Measurements from ENCODE around the gene PARVB. TPM values are rescaled to one million over a fixed set of nuclear protein-coding genes. Genes with fewer than 3 reads are reported as not detected.

The PARVB gene
- total and polyA plus RNA-seq, 4 experiments from 2014 or later, result 3.4 to 17.0 (median 9.8) TPM

DNA sequence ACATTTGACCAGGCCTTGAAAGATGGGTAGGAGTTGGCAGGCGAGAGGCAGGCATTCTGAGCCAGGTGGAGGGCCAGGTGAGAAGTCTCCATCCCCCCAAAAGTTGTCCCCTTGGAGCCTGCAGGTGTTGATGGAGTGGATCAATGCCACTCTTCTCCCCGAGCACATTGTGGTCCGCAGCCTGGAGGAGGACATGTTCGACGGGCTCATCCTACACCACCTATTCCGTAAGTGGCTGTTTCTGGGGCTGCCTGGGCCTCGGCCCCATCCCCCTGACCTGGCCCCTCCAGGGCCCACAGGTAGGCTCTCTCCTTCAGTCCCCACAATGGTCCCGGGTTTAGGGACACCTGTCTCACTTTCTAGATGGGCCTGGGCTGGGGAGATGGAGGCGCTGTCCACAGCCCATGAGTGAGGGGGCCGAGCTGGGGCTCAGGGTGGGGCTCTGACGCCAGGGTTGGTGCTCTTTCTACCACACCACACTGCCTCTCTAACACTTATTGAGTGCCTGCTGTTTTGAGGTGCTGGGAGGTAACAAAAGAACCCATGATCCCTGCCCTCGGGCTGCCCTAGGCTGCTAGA, 163.6 kb downstream of the PARVB start:
- Histone ChIP-seq H3K9me3 (ENCODE audit: control insufficient read depth in 1 of 2, low read length in 2 of 2) (no peaks in the 10 kb centered on the region), H3K36me3 (ENCODE audit: insufficient read depth, low read length) (peaks cover 12% of the 10 kb centered on the region), H3K4me3 (ENCODE audit: low read length in 2 of 2) (no peak overlapping the region), H3K27ac (ENCODE audit: low read depth, low read length) (no peak overlapping the region), H3K27me3 (ENCODE audit: insufficient read depth, low read length) (no peaks in the 10 kb centered on the region), H3K4me1 (ENCODE audit: insufficient read depth, low read length) (peaks cover 30% of the 10 kb centered on the region)
- H3K4me3 Mint-ChIP-seq, result no peak overlapping the region
- no peaks in the 10 kb centered on the region for H3K27me3 Mint-ChIP-seq
- no peak overlapping the region for H3K27ac Mint-ChIP-seq
- H3K9me3 Mint-ChIP-seq, result no peaks in the 10 kb centered on the region
- no peak for DNase-seq
- CTCF ChIA-PET (ENCODE audit: partially characterized antibody), result no interaction called here
- intact Hi-C loops (cut with micrococcal nuclease), result no loop called here
- peaks cover 12 to 24% of the 10 kb centered on the region in 2 donors for H3K36me3 Mint-ChIP-seq
- POLR2A ChIA-PET (ENCODE audit: partially characterized antibody), result no interaction called here
- H3K4me1 Mint-ChIP-seq, result peaks cover 11 to 32% (median 22%) of the 10 kb centered on the region in 4 donors

DNA sequence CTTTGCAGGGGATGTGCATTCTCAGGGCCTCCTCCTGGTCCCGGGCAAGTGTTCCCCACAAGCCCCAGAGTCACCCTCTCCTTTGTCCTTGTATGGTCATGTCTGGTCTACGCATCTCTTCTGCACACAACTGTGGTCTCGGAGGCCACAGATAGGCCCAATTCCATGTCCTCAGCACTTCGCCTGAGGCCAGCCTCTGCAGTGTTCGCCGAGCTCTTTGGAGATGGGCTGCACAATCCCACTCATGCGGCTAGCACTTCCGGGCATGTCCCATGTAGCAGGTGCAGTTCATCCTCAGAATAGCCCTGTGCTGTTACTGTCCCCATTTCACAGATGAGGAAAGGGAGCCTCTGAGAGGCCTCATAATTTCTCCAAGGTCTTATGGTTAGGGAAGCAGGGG, 164.2 kb downstream of the PARVB start:
- peaks cover 18 to 25% of the 10 kb centered on the region in 2 donors for H3K36me3 Mint-ChIP-seq
- H3K9me3 ChIP-seq (ENCODE audit: control insufficient read depth in 1 of 2, low read length in 2 of 2), result no peaks in the 10 kb centered on the region
- H3K27me3 ChIP-seq (ENCODE audit: insufficient read depth, low read length), result no peaks in the 10 kb centered on the region
- H3K36me3 ChIP-seq (ENCODE audit: insufficient read depth, low read length), result peaks cover 10% of the 10 kb centered on the region
- peaks cover 30% of the 10 kb centered on the region for H3K4me1 ChIP-seq (ENCODE audit: insufficient read depth, low read length)
- no peak overlapping the region for H3K4me3 ChIP-seq (ENCODE audit: low read length in 2 of 2)
- H3K4me1 Mint-ChIP-seq, result peaks cover 15 to 32% (median 23%) of the 10 kb centered on the region in 4 donors
- no peak overlapping the region for H3K4me3 Mint-ChIP-seq
- intact Hi-C loops (cut with micrococcal nuclease), result no loop called here
- peaks cover 0 to 1% (median 0%) of the 10 kb centered on the region in 8 donors for H3K9me3 Mint-ChIP-seq
- no peak overlapping the region for H3K27ac ChIP-seq (ENCODE audit: low read depth, low read length)
- H3K27me3 Mint-ChIP-seq, result no peaks in the 10 kb centered on the region
- ChIA-PET POLR2A (ENCODE audit: partially characterized antibody) (no interaction called here), CTCF (ENCODE audit: partially characterized antibody) (no interaction called here)
- peak overlapping the region in 1 of 7 donors; percentile 42 for H3K27ac Mint-ChIP-seq
- no peak for DNase-seq

DNA sequence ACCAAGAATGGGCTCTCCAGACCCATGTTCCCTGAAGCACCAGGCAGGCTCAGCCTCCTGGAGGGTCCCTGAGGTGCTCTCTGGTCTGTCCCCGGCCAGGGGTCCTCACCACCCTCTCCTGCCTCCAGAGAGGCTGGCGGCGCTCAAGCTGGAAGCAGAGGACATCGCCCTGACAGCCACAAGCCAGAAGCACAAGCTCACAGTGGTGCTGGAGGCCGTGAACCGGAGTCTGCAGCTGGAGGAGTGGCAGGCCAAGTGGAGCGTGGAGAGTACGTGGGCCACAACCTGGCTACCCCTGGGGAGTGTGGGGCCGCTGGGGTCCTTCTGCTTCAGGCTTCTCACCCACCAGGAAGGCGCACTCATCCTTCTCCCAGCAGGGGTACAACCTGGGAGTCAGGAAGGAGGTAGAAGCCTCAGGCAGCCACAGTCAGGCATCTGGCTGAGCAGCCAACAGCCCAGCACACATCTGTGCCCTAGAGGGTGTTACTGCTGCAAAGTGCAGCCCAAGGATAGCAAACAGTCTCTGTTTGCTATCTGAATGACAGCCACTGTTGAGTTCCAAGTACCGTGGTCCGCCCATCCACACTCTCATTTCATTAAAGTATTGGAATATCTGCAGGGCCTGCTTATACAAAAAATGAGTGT, 165.0 kb downstream of the PARVB start:
- no peaks in the 10 kb centered on the region for H3K9me3 ChIP-seq (ENCODE audit: control insufficient read depth in 1 of 2, low read length in 2 of 2)
- Mint-ChIP-seq H3K36me3 (peaks cover 23 to 25% of the 10 kb centered on the region in 2 donors), H3K27ac (no peak overlapping the region), H3K4me3 (no peak overlapping the region), H3K27me3 (no peaks in the 10 kb centered on the region), H3K4me1 (peaks cover 18 to 38% (median 26%) of the 10 kb centered on the region in 4 donors), H3K9me3 (peaks cover 0 to 1% (median 0%) of the 10 kb centered on the region in 8 donors)
- intact Hi-C loops (cut with micrococcal nuclease), result no loop called here
- H3K4me3 ChIP-seq (ENCODE audit: low read length in 2 of 2), result no peak overlapping the region
- H3K4me1 ChIP-seq (ENCODE audit: insufficient read depth, low read length), result peaks cover 35% of the 10 kb centered on the region
- no peak overlapping the region for H3K27ac ChIP-seq (ENCODE audit: low read depth, low read length)
- no peaks in the 10 kb centered on the region for H3K27me3 ChIP-seq (ENCODE audit: insufficient read depth, low read length)
- ChIA-PET POLR2A (ENCODE audit: partially characterized antibody) (no interaction called here), CTCF (ENCODE audit: partially characterized antibody) (no interaction called here)
- H3K36me3 ChIP-seq (ENCODE audit: insufficient read depth, low read length), result peaks cover 3% of the 10 kb centered on the region
- no peak for DNase-seq

DNA sequence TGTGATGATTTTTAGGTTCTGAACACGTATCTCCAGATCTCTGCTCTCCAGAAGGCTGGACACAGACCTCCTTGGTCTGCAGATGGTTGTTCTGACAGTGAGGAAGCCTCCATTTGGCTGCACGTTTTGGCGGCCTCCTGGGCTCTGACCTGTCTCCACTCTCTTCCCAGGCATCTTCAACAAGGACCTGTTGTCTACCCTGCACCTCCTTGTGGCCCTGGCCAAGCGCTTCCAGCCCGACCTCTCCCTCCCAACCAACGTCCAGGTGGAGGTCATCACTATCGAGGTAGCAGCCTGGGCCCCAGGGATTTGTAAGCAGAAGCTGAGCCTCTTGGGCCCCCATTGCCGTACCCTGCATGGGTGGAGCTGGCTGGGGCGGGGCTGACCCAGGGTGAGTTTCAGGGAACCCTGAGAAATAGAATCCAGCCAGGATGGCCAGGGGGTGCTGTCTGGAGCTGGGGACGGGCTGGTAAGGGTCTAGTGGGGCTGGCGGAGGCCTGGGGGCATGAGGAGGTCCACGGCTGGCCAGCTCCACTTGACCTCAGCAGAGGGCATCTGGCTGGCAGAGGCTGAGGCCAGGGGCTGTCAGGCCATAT, 166.4 kb downstream of the PARVB start:
- peaks cover 24 to 37% (median 30%) of the 10 kb centered on the region in 4 donors for H3K4me1 Mint-ChIP-seq
- H3K9me3 Mint-ChIP-seq, result peaks cover 0 to 3% (median 0%) of the 10 kb centered on the region in 8 donors
- H3K36me3 Mint-ChIP-seq, result peaks cover 19 to 26% of the 10 kb centered on the region in 2 donors
- ChIA-PET CTCF (ENCODE audit: partially characterized antibody) (interaction anchor here (1.4 kb wide), 1 partner anchor 377 kb away, joined by 4 read pairs; no protein-coding TSS in a partner anchor), POLR2A (ENCODE audit: partially characterized antibody) (interaction anchor here (4.9 kb wide), 1 partner anchor 9 kb away, joined by 31 read pairs; the partner anchor contains the start of gene PARVG)
- no peak overlapping the region for H3K4me3 Mint-ChIP-seq
- Histone ChIP-seq H3K4me3 (ENCODE audit: low read length in 2 of 2) (no peak overlapping the region), H3K36me3 (ENCODE audit: insufficient read depth, low read length) (no peaks in the 10 kb centered on the region), H3K27me3 (ENCODE audit: insufficient read depth, low read length) (no peaks in the 10 kb centered on the region), H3K27ac (ENCODE audit: low read depth, low read length) (no peak overlapping the region), H3K4me1 (ENCODE audit: insufficient read depth, low read length) (peaks cover 37% of the 10 kb centered on the region), H3K9me3 (ENCODE audit: control insufficient read depth in 1 of 2, low read length in 2 of 2) (no peaks in the 10 kb centered on the region)
- H3K27ac Mint-ChIP-seq, result no peak overlapping the region
- no peaks in the 10 kb centered on the region for H3K27me3 Mint-ChIP-seq
- intact Hi-C loops (cut with micrococcal nuclease), result no loop called here
- no peak for DNase-seq

DNA sequence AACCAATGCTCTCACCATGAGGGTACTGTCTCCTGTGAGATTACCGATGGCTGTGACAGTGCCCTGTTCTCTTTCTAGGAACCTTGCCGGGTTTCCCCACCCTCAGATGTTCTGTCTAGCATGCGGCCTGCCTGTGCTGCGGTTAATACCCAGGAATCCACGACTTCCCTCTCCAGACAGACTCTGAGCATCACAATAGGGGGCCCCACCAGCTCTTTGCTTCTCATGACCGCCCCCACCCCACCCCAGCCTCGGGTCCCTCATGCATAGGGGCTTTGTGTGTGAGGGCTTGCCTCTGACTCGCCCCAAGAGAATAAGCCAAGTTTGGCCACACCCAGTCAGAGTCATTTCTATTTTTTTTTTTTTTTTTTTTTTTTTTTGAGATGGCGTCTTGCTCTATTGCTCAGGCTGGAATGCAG, 166.9 kb downstream of the PARVB start:
- H3K9me3 ChIP-seq (ENCODE audit: control insufficient read depth in 1 of 2, low read length in 2 of 2), result no peaks in the 10 kb centered on the region
- H3K4me1 ChIP-seq (ENCODE audit: insufficient read depth, low read length), result peaks cover 37% of the 10 kb centered on the region
- Mint-ChIP-seq H3K9me3 (peaks cover 0 to 3% (median 0%) of the 10 kb centered on the region in 8 donors), H3K36me3 (peaks cover 15 to 24% of the 10 kb centered on the region in 2 donors), H3K27me3 (no peaks in the 10 kb centered on the region), H3K27ac (peak overlapping the region in 1 of 7 donors; percentile 42), H3K4me3 (peak overlapping the region in 3 of 8 donors; percentile 10 to 35 (median 22)), H3K4me1 (peaks cover 24 to 37% (median 30%) of the 10 kb centered on the region in 4 donors)
- H3K4me3 ChIP-seq (ENCODE audit: low read length in 2 of 2), result no peak overlapping the region
- POLR2A ChIA-PET (ENCODE audit: partially characterized antibody), result interaction anchor here (4.9 kb wide), 1 partner anchor 9 kb away, joined by 31 read pairs; the partner anchor contains the start of gene PARVG
- intact Hi-C loops (cut with micrococcal nuclease), result no loop called here
- CTCF ChIA-PET (ENCODE audit: partially characterized antibody), result interaction anchor here (1.4 kb wide), 1 partner anchor 376 kb away, joined by 4 read pairs; no protein-coding TSS in a partner anchor
- peak in 1 of 5 donors; percentile 59 for DNase-seq
- H3K27me3 ChIP-seq (ENCODE audit: insufficient read depth, low read length), result no peaks in the 10 kb centered on the region
- H3K27ac ChIP-seq (ENCODE audit: low read depth, low read length), result no peak overlapping the region
- no peaks in the 10 kb centered on the region for H3K36me3 ChIP-seq (ENCODE audit: insufficient read depth, low read length)

DNA sequence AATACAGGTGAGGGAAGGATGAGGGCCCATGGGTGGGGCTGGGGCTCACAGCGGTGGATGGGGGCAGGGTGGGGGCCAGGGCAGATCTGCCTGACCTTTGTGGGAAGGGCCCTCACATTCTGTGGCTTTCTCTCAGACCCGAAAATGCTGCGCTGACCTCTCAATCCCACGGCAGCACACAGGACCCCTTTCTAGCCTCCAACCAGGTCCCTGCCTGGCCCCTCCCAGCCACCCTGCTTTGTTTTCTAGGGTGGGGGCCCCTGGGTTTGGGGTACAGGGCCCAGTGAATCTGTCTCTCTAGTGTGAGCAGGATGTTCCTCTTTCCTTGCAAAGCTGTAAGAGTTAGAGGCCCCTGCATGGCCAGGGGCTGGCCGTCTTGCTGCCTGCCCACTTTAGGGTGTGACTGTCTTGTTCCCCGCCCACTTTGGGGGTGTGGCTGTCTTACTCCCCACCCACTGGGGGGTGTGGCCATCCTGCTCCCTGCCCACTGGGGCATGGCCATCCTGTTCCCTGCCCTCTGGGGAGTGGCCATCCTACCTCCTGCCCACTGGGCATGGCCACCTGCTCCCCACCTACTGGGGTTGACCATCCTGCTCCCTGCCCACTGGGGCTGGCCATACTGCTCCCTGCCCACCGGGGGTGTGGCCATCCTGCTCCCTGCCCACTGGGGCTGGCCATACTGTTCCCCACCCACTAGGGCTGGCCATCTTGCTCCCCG, 168.2 kb downstream of the PARVB start:
- POLR2A ChIA-PET (ENCODE audit: partially characterized antibody), result interaction anchor here (4.9 kb wide), 1 partner anchor 11 kb away, joined by 31 read pairs; the partner anchor contains the start of gene PARVG
- CTCF ChIA-PET (ENCODE audit: partially characterized antibody), result interaction anchor here (1.4 kb wide), 1 partner anchor 375 kb away, joined by 4 read pairs; no protein-coding TSS in a partner anchor
- Histone ChIP-seq H3K4me3 (ENCODE audit: low read length in 2 of 2) (no peak overlapping the region), H3K27me3 (ENCODE audit: insufficient read depth, low read length) (no peaks in the 10 kb centered on the region), H3K4me1 (ENCODE audit: insufficient read depth, low read length) (peaks cover 37% of the 10 kb centered on the region), H3K27ac (ENCODE audit: low read depth, low read length) (no peak overlapping the region), H3K36me3 (ENCODE audit: insufficient read depth, low read length) (no peaks in the 10 kb centered on the region), H3K9me3 (ENCODE audit: control insufficient read depth in 1 of 2, low read length in 2 of 2) (no peaks in the 10 kb centered on the region)
- peaks cover 11 to 22% of the 10 kb centered on the region in 2 donors for H3K36me3 Mint-ChIP-seq
- H3K27ac Mint-ChIP-seq, result no peak overlapping the region
- peak in 3 of 5 donors; percentile 18 to 27 (median 19) for DNase-seq
- no peaks in the 10 kb centered on the region for H3K27me3 Mint-ChIP-seq
- H3K4me3 Mint-ChIP-seq, result no peak overlapping the region
- intact Hi-C loops (cut with micrococcal nuclease), result no loop called here
- peaks cover 23 to 37% (median 28%) of the 10 kb centered on the region in 4 donors for H3K4me1 Mint-ChIP-seq
- peaks cover 0 to 3% (median 0%) of the 10 kb centered on the region in 8 donors for H3K9me3 Mint-ChIP-seq

All from CD4-positive, alpha-beta memory T cell (primary cell).